ENCODE data around the gene COA6.
"Not testable (repeated sequence)": the region's sequence is repeated elsewhere in the genome, so short reads cannot be mapped to it uniquely, and the experiment has no call there.

Gene COA6

GRCh38 chr1:234355782-234356510 lies 17.3 kb upstream of the COA6 start:
- DNase-seq (ENCODE audit: low spot score) = no peak
- no peak for TF ChIP-seq CTCF (IDR thresholded peaks at IDR 0.05; ENCODE audit: borderline replicate concordance, control extremely low read depth, extremely low read depth, insufficient read depth, missing control alignments)
- in situ Hi-C loops (cut with MboI; ENCODE audit: low sequenced_read_pairs, unreplicated experiment) = no loop called here

- in situ Hi-C loops (cut with MboI; ENCODE audit: low sequenced_read_pairs, unreplicated experiment); DNase-seq (ENCODE audit: low spot score): not testable (repeated sequence)
Observed at GRCh38 chr1:234356615-234357269, 16.5 kb upstream of the COA6 start.

GRCh38 chr1:234357831-234358230 lies 15.4 kb upstream of the COA6 start:
- in situ Hi-C loops (cut with MboI; ENCODE audit: low sequenced_read_pairs, unreplicated experiment) = no loop called here

GRCh38 chr1:234361102-234361603 lies 12.1 kb upstream of the COA6 start:
- no peak for DNase-seq (ENCODE audit: low spot score)
- in situ Hi-C loops (cut with MboI; ENCODE audit: low sequenced_read_pairs, unreplicated experiment) = no loop called here

More at GRCh38 chr1:234357831-234358230, 15.4 kb upstream of the COA6 start:
- TF ChIP-seq CTCF (IDR thresholded peaks at IDR 0.05; ENCODE audit: borderline replicate concordance, control extremely low read depth, extremely low read depth, insufficient read depth, missing control alignments) = no peak
- no peak for DNase-seq (ENCODE audit: low spot score)

GRCh38 chr1:234362558-234362957 lies 10.7 kb upstream of the COA6 start:
- in situ Hi-C loops (cut with MboI; ENCODE audit: low sequenced_read_pairs, unreplicated experiment) = no loop called here
- TF ChIP-seq CTCF (IDR thresholded peaks at IDR 0.05; ENCODE audit: borderline replicate concordance, control extremely low read depth, extremely low read depth, insufficient read depth, missing control alignments) = no peak
- no peak for DNase-seq (ENCODE audit: low spot score)

More at GRCh38 chr1:234361102-234361603, 12.1 kb upstream of the COA6 start:
- no peak for TF ChIP-seq CTCF (IDR thresholded peaks at IDR 0.05; ENCODE audit: borderline replicate concordance, control extremely low read depth, extremely low read depth, insufficient read depth, missing control alignments)

- no peak for TF ChIP-seq CTCF (IDR thresholded peaks at IDR 0.05; ENCODE audit: borderline replicate concordance, control extremely low read depth, extremely low read depth, insufficient read depth, missing control alignments)
- in situ Hi-C loops (cut with MboI; ENCODE audit: low sequenced_read_pairs, unreplicated experiment) = no loop called here
- DNase-seq (ENCODE audit: low spot score) = no peak
Observed at GRCh38 chr1:234368320-234369032, 4.8 kb upstream of the COA6 start.
